ENCODE data around the gene STARD5.

DNA sequence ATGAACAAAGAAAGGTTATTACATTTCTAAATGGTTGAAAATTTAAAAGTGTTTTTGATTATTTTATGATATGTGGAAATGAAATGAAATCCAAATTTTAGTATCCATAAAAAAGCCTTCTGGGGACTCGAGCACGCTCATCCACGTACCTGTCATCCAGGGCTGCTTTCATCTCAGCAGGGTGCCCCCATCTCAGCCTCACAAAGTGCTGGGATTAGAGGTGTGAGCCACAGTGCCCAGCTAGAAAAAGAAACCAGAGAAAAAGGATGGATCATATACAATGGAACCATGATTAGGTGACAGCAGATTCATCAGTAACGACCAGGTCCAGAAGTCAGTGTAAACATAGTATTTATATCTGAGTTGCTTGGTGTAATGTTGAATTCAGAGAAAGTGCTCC lies 49.7 kb downstream of the STARD5 start:
- TF ChIP-seq, protein P1, sequence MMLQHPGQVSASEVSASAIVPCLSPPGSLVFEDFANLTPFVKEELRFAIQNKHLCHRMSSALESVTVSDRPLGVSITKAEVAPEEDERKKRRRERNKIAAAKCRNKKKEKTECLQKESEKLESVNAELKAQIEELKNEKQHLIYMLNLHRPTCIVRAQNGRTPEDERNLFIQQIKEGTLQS (IDR thresholded peaks at IDR 0.05): no peak
- TF ChIP-seq, protein P1 (CRISPR knock-in tag; conservative IDR thresholded peaks at IDR 0.05): no peak
- TF ChIP-seq NFATC3 (IDR thresholded peaks at IDR 0.05) (no peak), DPF2 (IDR thresholded peaks at IDR 0.05) (no peak), RAD21 (CRISPR knock-in tag; conservative IDR thresholded peaks at IDR 0.05 in 1 of 2, IDR thresholded peaks at IDR 0.05 in 1 of 2) (no peak), EP300 (IDR thresholded peaks at IDR 0.05; ENCODE audit: low read length) (no peak), RBBP5 (IDR thresholded peaks at IDR 0.05; ENCODE audit: borderline replicate concordance, insufficient read depth, low read length, poor library complexity, severe bottlenecking) (no peak), ZNF512 (tag; IDR thresholded peaks at IDR 0.05) (no peak), CREB5 (CRISPR knock-in tag; IDR thresholded peaks at IDR 0.05) (no peak), SPI1 (IDR thresholded peaks at IDR 0.05; ENCODE audit: borderline replicate concordance, low read depth, low read length) (no peak), ZZZ3 (IDR thresholded peaks at IDR 0.05) (no peak), KLF1 (tag; IDR thresholded peaks at IDR 0.05) (no peak)
- TF ChIP-seq, protein P2, sequence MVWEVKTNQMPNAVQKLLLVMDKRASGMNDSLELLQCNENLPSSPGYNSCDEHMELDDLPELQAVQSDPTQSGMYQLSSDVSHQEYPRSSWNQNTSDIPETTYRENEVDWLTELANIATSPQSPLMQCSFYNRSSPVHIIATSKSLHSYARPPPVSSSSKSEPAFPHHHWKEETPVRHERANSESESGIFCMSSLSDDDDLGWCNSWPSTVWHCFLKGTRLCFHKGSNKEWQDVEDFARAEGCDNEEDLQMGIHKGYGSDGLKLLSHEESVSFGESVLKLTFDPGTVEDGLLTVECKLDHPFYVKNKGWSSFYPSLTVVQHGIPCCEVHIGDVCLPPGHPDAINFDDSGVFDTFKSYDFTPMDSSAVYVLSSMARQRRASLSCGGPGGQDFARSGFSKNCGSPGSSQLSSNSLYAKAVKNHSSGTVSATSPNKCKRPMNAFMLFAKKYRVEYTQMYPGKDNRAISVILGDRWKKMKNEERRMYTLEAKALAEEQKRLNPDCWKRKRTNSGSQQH (CRISPR knock-in tag; IDR thresholded peaks at IDR 0.05): no peak
- TF ChIP-seq, protein P3, sequence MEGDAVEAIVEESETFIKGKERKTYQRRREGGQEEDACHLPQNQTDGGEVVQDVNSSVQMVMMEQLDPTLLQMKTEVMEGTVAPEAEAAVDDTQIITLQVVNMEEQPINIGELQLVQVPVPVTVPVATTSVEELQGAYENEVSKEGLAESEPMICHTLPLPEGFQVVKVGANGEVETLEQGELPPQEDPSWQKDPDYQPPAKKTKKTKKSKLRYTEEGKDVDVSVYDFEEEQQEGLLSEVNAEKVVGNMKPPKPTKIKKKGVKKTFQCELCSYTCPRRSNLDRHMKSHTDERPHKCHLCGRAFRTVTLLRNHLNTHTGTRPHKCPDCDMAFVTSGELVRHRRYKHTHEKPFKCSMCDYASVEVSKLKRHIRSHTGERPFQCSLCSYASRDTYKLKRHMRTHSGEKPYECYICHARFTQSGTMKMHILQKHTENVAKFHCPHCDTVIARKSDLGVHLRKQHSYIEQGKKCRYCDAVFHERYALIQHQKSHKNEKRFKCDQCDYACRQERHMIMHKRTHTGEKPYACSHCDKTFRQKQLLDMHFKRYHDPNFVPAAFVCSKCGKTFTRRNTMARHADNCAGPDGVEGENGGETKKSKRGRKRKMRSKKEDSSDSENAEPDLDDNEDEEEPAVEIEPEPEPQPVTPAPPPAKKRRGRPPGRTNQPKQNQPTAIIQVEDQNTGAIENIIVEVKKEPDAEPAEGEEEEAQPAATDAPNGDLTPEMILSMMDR (IDR thresholded peaks at IDR 0.05 in 2 of 3, conservative IDR thresholded peaks at IDR 0.05 in 1 of 3; ENCODE audit: insufficient read depth in 2 of 3, low read depth in 1 of 3, low read length in 3 of 3): no peak
- TF ChIP-seq, protein P4, sequence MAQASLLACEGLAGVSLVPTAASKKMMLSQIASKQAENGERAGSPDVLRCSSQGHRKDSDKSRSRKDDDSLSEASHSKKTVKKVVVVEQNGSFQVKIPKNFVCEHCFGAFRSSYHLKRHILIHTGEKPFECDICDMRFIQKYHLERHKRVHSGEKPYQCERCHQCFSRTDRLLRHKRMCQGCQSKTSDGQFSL (CRISPR knock-in tag; IDR thresholded peaks at IDR 0.05): no peak
- TF ChIP-seq, protein P4 (tag; IDR thresholded peaks at IDR 0.05): no peak
